Measurements from ENCODE around the gene MAP7D2.
"Not testable (repeated sequence)": the region's sequence is repeated elsewhere in the genome, so short reads cannot be mapped to it uniquely, and the experiment has no call there.

DNA sequence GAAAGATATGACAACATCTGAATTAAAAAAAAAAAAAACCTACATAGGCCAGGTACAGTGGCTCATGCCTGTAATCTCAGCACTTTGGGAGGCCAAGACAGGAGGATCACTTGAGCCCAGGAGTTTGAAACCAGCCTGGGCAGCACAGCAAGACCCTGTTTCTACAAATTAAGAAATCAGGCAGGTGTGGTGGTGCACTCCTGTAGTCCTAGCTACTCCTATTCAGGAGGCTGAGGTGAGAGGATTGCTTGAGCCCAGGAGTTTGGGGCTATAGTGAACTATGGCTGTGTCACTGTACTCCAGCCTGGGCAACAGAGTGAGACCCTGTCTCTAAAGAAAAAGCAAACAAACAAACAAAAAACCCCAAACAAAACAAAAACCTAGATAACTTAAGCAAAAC is 45.8 kb upstream of the MAP7D2 start:
- TF ChIP-seq, protein P1, sequence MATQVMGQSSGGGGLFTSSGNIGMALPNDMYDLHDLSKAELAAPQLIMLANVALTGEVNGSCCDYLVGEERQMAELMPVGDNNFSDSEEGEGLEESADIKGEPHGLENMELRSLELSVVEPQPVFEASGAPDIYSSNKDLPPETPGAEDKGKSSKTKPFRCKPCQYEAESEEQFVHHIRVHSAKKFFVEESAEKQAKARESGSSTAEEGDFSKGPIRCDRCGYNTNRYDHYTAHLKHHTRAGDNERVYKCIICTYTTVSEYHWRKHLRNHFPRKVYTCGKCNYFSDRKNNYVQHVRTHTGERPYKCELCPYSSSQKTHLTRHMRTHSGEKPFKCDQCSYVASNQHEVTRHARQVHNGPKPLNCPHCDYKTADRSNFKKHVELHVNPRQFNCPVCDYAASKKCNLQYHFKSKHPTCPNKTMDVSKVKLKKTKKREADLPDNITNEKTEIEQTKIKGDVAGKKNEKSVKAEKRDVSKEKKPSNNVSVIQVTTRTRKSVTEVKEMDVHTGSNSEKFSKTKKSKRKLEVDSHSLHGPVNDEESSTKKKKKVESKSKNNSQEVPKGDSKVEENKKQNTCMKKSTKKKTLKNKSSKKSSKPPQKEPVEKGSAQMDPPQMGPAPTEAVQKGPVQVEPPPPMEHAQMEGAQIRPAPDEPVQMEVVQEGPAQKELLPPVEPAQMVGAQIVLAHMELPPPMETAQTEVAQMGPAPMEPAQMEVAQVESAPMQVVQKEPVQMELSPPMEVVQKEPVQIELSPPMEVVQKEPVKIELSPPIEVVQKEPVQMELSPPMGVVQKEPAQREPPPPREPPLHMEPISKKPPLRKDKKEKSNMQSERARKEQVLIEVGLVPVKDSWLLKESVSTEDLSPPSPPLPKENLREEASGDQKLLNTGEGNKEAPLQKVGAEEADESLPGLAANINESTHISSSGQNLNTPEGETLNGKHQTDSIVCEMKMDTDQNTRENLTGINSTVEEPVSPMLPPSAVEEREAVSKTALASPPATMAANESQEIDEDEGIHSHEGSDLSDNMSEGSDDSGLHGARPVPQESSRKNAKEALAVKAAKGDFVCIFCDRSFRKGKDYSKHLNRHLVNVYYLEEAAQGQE (IDR thresholded peaks at IDR 0.05; ENCODE audit: unreplicated experiment) = not testable (repeated sequence)
- TF ChIP-seq, protein P2, sequence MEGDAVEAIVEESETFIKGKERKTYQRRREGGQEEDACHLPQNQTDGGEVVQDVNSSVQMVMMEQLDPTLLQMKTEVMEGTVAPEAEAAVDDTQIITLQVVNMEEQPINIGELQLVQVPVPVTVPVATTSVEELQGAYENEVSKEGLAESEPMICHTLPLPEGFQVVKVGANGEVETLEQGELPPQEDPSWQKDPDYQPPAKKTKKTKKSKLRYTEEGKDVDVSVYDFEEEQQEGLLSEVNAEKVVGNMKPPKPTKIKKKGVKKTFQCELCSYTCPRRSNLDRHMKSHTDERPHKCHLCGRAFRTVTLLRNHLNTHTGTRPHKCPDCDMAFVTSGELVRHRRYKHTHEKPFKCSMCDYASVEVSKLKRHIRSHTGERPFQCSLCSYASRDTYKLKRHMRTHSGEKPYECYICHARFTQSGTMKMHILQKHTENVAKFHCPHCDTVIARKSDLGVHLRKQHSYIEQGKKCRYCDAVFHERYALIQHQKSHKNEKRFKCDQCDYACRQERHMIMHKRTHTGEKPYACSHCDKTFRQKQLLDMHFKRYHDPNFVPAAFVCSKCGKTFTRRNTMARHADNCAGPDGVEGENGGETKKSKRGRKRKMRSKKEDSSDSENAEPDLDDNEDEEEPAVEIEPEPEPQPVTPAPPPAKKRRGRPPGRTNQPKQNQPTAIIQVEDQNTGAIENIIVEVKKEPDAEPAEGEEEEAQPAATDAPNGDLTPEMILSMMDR (conservative IDR thresholded peaks at IDR 0.05; ENCODE audit: low read depth in 2 of 2) = not testable (repeated sequence)
- not testable (repeated sequence) for TF ChIP-seq EZH2 (IDR thresholded peaks at IDR 0.05; ENCODE audit: low read depth, unreplicated experiment); POLR2AphosphoS5 (IDR thresholded peaks at IDR 0.05; ENCODE audit: low read depth); EZH2phosphoT487 (IDR thresholded peaks at IDR 0.05; ENCODE audit: unreplicated experiment); NANOG (IDR thresholded peaks at IDR 0.05; ENCODE audit: borderline replicate concordance); ZNF331 (CRISPR knock-in tag; IDR thresholded peaks at IDR 0.05; ENCODE audit: low read depth); CREB1 (CRISPR knock-in tag; IDR thresholded peaks at IDR 0.05; ENCODE audit: low read depth); JUNB (IDR thresholded peaks at IDR 0.05; ENCODE audit: unreplicated experiment); ZNF114 (CRISPR knock-in tag; IDR thresholded peaks at IDR 0.05)
- TF ChIP-seq, protein P3, sequence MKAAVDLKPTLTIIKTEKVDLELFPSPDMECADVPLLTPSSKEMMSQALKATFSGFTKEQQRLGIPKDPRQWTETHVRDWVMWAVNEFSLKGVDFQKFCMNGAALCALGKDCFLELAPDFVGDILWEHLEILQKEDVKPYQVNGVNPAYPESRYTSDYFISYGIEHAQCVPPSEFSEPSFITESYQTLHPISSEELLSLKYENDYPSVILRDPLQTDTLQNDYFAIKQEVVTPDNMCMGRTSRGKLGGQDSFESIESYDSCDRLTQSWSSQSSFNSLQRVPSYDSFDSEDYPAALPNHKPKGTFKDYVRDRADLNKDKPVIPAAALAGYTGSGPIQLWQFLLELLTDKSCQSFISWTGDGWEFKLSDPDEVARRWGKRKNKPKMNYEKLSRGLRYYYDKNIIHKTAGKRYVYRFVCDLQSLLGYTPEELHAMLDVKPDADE (IDR thresholded peaks at IDR 0.05) = not testable (repeated sequence)
- TF ChIP-seq, protein P4, sequence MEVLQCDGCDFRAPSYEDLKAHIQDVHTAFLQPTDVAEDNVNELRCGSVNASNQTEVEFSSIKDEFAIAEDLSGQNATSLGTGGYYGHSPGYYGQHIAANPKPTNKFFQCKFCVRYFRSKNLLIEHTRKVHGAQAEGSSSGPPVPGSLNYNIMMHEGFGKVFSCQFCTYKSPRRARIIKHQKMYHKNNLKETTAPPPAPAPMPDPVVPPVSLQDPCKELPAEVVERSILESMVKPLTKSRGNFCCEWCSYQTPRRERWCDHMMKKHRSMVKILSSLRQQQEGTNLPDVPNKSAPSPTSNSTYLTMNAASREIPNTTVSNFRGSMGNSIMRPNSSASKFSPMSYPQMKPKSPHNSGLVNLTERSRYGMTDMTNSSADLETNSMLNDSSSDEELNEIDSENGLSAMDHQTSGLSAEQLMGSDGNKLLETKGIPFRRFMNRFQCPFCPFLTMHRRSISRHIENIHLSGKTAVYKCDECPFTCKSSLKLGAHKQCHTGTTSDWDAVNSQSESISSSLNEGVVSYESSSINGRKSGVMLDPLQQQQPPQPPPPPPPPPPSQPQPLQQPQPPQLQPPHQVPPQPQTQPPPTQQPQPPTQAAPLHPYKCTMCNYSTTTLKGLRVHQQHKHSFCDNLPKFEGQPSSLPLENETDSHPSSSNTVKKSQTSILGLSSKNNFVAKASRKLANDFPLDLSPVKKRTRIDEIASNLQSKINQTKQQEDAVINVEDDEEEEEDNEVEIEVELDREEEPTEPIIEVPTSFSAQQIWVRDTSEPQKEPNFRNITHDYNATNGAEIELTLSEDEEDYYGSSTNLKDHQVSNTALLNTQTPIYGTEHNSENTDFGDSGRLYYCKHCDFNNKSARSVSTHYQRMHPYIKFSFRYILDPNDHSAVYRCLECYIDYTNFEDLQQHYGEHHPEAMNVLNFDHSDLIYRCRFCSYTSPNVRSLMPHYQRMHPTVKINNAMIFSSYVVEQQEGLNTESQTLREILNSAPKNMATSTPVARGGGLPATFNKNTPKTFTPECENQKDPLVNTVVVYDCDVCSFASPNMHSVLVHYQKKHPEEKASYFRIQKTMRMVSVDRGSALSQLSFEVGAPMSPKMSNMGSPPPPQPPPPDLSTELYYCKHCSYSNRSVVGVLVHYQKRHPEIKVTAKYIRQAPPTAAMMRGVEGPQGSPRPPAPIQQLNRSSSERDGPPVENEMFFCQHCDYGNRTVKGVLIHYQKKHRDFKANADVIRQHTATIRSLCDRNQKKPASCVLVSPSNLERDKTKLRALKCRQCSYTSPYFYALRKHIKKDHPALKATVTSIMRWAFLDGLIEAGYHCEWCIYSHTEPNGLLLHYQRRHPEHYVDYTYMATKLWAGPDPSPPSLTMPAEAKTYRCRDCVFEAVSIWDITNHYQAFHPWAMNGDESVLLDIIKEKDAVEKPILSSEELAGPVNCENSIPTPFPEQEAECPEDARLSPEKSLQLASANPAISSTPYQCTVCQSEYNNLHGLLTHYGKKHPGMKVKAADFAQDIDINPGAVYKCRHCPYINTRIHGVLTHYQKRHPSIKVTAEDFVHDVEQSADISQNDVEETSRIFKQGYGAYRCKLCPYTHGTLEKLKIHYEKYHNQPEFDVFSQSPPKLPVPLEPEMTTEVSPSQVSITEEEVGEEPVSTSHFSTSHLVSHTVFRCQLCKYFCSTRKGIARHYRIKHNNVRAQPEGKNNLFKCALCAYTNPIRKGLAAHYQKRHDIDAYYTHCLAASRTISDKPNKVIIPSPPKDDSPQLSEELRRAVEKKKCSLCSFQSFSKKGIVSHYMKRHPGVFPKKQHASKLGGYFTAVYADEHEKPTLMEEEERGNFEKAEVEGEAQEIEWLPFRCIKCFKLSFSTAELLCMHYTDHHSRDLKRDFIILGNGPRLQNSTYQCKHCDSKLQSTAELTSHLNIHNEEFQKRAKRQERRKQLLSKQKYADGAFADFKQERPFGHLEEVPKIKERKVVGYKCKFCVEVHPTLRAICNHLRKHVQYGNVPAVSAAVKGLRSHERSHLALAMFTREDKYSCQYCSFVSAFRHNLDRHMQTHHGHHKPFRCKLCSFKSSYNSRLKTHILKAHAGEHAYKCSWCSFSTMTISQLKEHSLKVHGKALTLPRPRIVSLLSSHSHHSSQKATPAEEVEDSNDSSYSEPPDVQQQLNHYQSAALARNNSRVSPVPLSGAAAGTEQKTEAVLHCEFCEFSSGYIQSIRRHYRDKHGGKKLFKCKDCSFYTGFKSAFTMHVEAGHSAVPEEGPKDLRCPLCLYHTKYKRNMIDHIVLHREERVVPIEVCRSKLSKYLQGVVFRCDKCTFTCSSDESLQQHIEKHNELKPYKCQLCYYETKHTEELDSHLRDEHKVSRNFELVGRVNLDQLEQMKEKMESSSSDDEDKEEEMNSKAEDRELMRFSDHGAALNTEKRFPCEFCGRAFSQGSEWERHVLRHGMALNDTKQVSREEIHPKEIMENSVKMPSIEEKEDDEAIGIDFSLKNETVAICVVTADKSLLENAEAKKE (CRISPR knock-in tag; IDR thresholded peaks at IDR 0.05) = not testable (repeated sequence)
